ENCODE data around the gene SEMA5A.

Gene SEMA5A, protein sequence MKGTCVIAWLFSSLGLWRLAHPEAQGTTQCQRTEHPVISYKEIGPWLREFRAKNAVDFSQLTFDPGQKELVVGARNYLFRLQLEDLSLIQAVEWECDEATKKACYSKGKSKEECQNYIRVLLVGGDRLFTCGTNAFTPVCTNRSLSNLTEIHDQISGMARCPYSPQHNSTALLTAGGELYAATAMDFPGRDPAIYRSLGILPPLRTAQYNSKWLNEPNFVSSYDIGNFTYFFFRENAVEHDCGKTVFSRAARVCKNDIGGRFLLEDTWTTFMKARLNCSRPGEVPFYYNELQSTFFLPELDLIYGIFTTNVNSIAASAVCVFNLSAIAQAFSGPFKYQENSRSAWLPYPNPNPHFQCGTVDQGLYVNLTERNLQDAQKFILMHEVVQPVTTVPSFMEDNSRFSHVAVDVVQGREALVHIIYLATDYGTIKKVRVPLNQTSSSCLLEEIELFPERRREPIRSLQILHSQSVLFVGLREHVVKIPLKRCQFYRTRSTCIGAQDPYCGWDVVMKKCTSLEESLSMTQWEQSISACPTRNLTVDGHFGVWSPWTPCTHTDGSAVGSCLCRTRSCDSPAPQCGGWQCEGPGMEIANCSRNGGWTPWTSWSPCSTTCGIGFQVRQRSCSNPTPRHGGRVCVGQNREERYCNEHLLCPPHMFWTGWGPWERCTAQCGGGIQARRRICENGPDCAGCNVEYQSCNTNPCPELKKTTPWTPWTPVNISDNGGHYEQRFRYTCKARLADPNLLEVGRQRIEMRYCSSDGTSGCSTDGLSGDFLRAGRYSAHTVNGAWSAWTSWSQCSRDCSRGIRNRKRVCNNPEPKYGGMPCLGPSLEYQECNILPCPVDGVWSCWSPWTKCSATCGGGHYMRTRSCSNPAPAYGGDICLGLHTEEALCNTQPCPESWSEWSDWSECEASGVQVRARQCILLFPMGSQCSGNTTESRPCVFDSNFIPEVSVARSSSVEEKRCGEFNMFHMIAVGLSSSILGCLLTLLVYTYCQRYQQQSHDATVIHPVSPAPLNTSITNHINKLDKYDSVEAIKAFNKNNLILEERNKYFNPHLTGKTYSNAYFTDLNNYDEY

DNA sequence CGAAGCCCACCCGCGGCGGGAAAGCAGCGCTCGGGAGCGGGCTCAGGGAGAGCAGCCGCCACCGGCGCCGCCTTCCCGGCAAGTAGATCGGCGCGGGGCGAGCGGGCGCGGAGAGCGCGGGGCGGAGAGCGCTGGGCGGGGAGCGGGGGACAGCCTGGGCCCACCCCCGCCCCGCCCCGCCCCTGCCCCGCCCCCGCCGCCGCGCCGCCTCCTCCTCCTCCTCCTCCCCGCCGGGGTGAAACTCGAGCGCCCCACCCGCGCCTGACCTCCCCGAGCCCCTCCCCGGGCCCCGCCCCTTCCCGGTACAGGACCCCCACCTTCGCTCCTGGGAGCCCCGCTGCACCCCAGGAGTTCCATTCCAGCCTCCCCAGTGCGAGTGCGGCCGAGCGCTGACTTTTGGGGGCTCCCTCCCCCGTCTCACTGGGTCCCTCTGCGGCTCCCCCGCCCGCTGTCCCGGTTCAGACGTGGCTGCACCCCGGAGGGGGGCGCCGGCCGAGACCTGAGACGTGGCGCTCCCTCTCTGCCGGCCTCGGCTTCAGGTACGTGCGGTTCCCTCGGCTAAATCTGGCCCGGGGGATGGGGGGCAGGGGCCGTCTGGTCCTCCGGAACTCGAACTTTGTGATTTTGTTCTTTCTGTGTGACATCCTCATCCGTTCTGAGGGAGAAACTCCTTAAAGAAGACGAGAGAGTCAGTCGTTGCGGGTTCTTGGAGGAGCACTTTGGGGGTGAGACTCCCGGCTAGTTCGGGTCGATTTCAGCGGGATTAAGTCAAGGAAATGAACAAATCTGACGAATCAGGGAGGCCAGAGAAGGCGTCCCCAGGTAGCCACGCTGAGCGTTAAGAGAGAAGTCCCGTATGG is at the start of gene SEMA5A:
Gene SEMA5A (minus strand): TSS at position 84 of the 860 bp plus-strand sequence. CDS start 166,129 bp downstream, outside the sequence.
- no peak for DNase-seq

DNA sequence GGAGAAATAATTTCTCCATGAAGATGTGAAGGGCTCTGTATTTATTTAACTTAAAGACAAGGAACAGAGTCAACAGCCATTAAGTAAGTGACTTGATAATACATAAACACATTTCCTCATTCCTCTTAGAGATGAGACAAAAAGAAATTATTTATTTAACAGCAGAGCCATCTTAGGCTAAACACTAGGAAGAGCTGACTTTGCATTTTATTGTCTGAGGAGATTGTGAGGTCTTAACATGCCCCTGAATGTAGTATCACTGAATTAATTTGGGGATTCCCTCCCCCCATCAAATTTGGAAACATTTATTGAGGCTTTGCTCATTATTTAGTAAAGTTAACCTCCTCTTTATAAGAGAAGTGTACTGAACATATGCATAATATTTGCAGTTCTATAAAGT is 49.0 kb upstream of the SEMA5A start:
- no peak for DNase-seq

DNA sequence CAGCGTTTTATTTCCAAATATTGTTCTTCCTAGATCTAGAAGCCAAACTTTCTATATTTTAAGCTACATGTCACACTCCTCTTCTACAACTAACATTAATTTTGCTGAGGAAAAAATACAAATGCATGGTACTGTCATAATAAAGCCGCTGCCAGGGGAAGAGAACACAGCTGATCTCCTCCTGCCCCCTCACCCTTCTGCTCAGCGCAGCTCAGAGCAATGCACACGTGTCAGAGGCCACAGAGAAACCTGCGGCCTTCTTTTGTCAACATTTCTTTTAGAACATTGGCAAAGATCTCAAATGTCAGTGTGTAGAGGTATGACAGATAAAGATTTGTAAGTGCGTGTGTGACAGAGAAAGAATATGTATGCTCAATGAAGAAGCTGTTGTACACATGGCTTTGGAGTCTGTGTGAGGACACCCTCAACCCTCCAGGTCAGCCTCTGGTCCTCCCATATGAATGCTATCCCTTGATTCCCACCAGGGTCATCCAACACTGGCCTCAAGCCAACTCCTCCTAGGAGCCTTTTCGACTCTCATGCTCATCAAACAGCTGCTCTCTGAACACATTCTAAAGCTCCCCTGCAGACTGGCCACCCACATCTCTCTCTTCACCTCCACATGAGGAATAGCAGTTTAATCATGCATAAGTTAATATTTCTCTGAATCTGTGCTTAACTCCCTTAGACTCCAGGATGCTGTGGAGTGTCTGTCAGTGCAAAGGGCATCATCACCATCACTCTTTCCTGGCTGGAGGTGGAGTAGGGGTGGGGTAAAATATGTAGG is 43.4 kb upstream of the SEMA5A start:
- DNase-seq = no peak

DNA sequence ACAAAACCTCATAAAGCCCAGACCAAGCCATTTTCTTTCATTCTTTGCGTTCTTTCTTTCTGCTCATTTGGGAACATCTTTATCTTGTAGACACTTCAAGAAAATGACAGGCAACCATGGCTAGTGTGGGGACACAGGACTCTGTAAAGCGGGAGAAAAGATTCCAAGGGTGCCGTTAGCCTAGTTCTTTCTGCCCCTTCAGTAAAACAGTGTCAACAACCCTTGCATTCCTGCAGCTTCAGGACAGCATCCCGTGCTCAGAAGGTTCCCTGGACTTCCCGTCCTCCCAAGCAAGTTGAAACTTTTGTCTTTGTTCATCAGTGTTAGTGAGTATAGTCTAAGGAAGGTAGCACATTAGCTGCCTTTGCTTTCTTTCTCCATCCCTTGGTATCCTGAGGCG is 42.4 kb upstream of the SEMA5A start:
- no peak for DNase-seq

DNA sequence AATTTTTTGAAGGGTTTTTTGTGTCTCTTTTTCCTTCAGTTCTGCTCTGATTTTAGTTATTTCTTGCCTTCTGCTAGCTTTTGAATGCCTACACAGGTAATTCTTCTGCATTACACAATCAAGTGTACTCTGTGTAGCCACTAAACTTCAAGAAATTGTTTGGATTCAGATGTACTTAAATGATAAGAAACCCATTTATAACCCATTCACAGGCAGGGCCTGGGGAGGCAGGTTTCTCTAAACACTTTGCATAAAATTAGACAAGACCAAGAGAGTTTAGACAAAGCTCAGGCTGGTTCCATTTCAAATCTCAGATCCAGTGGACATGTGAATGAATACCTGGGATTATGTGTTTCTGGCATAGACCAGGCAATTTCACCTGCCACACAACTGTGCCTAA is 41.3 kb upstream of the SEMA5A start:
- DNase-seq = no peak

DNA sequence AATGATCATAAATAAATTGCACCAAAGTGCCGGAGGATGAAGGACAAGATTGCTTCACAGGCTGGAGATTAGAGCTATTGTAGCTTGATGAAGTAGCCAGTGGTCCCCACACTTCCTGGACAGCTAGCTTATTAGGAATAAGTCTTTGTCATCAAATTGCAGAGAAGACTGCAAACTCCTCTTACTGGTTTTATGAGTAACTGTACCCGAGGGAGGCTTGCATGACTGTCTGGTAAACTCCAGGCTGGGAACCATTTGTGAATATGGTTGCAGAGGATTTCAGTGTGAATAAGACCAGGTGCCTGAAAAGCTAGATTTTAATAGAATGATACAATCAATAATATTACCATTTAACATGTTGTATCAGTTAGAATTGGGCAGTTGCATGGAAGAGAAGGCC is 36.5 kb upstream of the SEMA5A start:
- DNase-seq = no peak

DNA sequence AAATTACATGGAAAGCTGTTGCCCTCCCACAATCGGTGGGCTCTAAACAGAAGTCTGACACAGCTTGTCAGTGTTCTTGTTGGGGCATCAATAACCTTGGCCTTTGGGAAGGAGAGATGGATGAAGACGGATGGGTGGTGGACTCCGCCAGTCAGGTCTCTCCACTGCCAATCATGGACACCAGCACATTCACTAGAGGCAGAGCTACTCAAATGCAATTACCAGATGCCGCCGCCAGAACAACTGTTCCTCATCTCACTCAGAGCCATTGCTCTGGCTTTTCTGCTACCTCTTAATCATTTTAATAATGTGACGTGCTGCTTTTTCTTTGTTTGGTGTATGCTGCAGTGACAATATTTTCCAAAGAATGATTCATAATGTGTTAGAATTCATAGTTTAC is 27.9 kb upstream of the SEMA5A start:
- DNase-seq = no peak

DNA sequence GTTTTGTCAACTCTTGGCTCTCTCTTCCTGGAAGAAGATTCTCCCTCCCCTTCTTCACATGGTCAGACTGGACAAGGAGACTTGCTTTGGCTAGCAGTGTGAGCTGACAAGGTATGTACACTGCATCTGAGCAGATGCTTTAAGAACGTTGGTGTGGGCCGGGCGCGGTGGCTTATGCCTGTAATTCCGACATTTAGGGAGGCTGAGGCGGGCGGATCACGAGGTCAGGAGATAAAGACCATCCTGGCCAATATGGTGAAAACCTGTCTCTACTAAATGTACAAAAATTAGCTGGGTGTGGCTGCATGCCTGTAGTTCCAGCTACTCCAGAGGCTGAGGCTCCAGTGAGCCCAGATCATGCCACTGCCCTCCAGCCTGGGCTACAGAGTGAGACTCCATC is 26.4 kb upstream of the SEMA5A start:
- no peak for DNase-seq

DNA sequence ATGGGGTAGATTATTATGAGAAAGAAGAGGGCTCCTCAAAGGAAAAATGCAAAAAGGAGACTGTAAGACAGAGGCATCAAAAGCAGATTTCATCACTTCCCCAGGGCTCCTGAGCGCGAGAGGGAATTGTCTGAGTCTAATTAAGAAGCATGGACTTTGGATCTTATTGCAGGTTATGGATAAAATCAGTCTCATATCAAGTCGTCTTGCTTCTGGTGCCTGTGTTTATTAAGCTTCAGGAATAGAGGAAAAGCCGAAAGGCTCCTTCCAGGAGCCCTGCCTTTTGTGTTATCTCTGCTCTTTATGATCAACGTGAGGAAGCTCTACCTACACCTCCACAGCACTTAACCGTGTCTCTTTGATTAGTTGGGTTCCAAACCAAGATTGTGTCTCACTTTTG is 25.0 kb upstream of the SEMA5A start:
- no peak for DNase-seq

DNA sequence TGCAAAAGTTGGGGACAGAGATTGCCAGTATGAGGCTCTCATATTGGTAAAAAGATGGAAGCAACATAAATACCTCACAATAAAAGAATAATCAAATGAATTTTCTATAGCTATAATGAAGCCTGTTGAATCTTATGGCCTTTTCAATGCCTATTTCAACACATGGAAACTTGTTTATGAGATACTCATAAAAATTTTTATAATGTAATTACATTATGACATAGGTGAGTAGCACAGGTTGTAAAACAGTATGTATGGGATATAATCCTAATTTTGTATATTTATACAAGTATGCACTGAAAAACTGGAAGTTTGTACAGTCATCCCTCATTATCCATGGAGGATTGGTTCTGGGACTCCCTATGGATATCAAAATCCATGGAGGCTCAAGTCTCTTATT is 21.2 kb upstream of the SEMA5A start:
- DNase-seq = no peak

DNA sequence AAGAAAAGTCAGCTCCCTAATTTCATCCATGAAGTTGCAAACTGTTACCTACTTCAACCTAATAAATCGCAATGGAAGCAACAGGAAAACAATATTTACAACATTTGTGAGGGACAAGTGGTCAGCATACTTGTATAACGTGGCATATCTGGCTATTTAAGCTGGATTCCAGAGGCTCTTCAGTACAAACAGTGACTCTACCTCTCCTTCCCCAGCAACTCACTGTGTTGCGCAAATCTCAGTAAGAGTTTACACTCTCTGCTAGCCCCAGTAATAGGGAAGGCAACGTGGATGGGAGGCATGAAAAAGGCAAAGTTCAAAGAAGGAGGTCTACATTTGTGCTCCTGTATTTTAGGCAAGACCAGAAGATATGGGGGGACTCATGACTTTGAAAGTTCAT is 18.9 kb upstream of the SEMA5A start:
- DNase-seq = no peak

DNA sequence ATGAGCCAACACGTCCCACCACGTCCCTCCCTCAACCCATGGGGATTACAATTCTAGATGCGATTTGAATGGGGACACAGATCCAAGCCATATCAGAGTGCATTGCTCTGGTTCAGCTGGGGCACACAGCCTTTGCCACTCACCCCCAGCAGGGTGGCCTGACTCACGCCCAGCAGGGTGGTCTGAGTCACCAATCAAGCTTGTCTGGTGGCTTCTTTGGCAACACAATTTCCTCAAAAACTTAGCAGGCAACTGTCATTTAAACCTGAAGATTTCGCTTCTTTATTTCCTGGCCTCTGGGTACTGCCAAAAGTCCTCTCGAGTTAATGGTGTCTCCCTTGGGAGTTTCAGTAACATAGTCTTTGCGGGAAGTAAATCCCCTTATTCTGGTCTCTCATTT is 16.3 kb upstream of the SEMA5A start:
- DNase-seq = no peak

DNA sequence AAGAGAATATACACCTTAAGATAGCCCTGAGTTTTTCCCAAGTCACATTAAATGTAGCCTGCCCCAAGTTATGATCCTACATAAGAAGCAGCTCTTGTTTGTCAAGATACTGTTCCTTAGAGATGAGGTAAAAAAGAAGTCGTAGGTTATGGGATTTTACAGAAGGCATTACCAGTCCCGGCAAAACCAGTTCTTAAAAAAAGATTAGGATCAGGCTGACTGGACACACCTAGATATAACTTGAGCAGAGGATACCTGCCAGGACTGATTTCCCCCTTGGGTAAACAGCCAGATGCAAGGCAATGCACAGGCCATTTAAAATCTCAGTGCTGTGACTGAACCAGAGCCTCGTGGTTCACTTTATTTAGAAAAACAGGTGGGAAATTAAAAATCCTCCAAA is 14.1 kb upstream of the SEMA5A start:
- no peak for DNase-seq

DNA sequence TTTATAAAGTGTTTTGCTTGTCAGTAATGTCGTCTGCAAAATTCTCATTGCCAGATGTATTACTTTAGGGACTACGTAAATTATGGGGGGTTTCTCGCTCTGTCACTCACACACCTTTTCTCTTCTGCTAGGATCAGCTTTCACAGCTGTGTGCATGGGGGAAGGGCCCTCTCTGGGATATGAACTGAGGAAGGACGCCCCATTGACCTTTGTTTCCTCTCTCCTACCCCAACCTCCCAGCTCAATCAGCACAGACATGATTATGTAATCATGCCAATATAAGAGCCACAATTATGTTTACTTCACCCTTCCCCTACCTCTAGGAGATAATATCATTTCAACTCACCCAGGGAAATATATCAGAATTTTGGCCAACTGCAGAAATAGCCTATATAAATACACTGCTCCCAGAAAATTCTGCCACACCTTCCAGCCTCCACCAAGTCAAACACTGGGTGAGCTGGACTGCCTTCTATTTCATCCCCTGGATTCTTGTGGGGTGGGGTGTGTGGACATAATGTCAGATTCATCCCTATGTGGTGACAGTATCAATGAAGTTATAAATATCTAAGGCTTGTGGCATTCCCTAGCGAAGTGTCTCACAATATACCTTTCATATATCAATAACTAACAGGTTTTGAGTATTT is 12.6 kb upstream of the SEMA5A start:
- no peak for DNase-seq

DNA sequence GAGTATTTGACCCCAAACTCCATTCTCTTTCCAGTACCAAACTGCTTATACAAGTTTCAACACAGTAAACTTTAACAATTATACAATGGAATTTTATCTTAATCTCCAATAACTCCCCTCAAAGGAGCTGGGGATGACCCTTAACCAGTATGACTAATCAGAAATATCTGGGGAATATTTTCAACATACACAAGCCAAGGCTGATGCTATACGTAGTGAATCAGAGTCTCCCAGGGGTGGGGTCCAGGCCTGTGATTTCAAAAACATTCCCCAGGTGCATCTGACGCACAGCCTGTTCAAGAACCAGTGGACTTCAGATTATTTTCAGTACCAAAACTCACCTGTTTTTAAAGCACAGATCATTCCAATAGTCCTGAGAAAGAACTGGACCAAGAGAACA is 11.8 kb upstream of the SEMA5A start:
- DNase-seq = no peak

DNA sequence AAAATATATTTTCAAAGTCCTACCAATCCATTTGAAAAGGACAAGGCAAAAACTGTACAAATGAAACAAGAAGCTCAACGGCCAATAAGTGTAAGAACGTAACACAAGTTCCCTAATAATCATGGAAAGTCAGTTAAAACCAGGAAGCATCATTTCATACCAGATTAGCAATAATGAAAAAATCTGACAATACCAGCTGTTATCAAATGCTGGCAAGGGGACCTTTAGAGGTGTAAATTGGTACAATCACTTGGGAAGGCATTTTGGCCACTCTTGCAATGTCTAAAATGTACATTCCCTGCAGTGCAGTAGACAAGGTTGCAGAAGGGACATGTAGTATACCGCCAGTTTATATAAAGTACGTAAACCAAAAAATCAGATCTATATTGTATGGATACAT is 10.1 kb upstream of the SEMA5A start:
- no peak for DNase-seq

DNA sequence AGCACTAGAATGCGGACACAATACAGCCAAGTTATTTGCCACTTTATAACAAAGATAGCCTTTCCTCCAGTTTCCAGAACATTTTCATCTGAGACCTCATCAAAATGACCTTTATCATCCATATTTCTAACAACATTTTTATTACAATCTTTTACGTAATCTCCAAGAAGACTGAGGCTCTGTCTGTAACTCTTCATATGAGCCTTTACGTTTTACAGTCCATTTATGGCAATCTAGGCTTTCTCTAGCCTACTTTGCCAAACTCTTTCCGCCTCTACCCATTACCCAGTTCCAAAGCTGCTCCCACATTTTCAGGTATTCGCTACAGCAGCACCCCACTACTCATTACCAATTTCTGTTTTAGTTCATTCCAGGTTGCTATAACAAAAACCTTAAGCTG is 8.2 kb upstream of the SEMA5A start:
- DNase-seq = no peak

DNA sequence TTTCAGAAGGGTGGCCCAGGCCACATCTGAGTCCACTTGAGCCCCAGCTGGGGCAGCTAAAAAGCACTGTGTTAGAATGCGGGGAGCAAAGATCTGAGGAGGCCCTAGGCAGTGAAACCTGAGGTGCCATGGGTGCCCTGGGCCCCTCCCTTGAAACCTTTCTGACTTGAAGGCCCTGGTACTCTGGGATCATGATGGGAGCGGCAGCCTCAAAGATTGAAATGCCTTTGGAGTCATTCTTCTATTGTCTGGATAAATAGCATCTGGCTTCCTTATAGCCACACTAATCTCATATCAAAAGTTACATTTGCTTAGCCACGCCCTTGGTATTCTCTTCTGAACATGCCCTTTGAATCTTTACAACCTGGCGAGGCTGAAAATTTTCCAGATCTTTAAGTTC is 7.7 kb upstream of the SEMA5A start:
- DNase-seq = no peak

DNA sequence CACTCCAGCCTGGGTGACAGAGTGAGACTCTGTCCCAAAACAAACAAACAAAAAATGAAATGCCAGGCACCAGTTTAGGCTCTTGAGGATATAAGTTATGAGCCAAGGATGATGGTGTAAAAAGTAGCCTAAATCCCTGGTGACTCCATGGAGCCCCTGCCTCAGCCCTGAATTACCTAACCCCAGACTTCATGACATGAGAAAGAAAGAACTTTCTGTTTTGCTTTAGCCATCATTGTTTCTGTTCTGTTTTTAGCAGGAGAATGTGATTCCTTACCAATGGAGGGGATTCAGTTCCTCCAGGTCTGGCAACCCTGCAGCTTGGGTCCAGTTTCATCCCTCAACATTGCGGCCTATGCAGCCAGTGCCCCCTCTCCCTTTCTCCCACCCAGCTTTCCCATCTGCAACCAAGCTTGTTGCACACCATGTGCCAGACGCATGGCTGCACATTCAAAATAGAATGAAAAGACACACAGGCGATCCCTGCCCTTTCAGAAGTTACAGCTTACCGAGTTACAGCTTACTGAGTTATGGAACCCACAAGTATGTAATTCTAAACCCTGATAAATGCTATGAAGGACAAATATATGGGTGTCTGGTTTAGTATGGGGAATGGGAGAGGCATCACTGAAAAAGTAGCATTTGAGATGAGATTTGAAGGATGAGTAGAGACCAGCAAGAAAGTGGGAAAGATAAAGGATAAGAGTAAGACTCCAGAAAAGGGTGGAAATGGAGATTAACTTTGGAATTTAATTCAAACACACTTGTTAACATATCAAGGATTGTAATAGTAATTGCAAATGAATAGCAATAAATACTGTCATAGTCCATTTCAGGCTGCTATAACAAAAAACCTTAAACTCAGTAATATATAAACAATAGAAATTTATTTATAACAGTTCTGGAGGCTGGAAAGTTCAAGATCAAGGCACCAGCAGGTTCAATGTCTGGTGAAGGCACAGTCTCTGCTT is 6.0 kb upstream of the SEMA5A start:
- DNase-seq = no peak

DNA sequence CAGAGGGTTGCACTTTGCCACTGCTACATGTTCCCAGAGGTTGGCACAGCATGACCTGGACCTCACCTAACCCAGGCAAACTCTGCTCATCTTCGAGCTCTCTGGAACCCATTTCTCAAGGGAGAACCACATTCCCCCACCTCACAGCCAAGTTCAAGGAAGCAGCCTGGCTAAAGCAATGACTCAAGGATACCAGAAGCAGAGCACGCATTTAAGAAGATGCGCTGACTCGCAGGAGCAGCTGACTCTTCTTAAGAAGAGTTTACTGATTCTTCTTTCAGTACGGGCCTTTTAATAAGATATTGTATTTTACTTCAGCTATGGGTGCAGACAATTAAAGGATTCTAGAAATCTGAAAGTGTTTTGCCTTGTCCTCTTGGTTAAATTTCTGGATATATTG is 4.1 kb upstream of the SEMA5A start:
- no peak for DNase-seq

All from NCI-H446 (cell line).